Neural cell (in vitro differentiated cells): ENCODE measurements around the gene STIL. TPM values are rescaled to one million over a fixed set of nuclear protein-coding genes. Genes with fewer than 3 reads are reported as not detected.

Source experiments
- H2AFZ ChIP-seq: fragments of 200-600, 300-800 bp; sonication (generic), shearing (Covaris generic); 2 replicates; pipeline ENCODE4 v1.6.0; 2014; ENCODE audit warnings: low read depth, mild to moderate bottlenecking, antibody characterized with exemption, low read length, moderate library complexity
- H3F3A ChIP-seq: fragments of 200-600 bp; shearing (Covaris generic); 2 replicates; pipeline ENCODE4 v1.6.1; 2016; ENCODE audit warnings: mild to moderate bottlenecking, moderate library complexity, mixed read lengths, antibody characterized with exemption, low read length; ENCODE audit not compliant: insufficient read depth, poor library complexity, severe bottlenecking
- H3K27ac ChIP-seq: fragments of 200-600, 300-800 bp; sonication (generic), shearing (Covaris generic); 2 replicates; pipeline ENCODE4 v1.5.1; 2014; ENCODE audit warnings: mild to moderate bottlenecking, low read length, moderate library complexity
- H3K27me3 ChIP-seq: fragments of 300-800, 200-600 bp; sonication (generic), shearing (Covaris generic); 2 replicates; pipeline ENCODE4 v1.6.0; 2014; ENCODE audit warnings: mild to moderate bottlenecking, low read depth, low read length, moderate library complexity; ENCODE audit not compliant: insufficient read depth
- H3K36me3 ChIP-seq: fragments of 300-800, 200-600 bp; sonication (generic), shearing (Covaris generic); 2 replicates; pipeline ENCODE4 v1.5.1; 2014; ENCODE audit warnings: mild to moderate bottlenecking, antibody characterized with exemption, low read length, moderate library complexity; ENCODE audit not compliant: insufficient read depth
- H3K4me2 ChIP-seq: fragments of 300-800, 200-600 bp; sonication (generic), shearing (Covaris generic); 2 replicates; pipeline ENCODE4 v1.6.0; 2014; ENCODE audit warnings: mild to moderate bottlenecking, low read length
- H3K4me3 ChIP-seq: fragments of 300-800, 200-600 bp; sonication (generic), shearing (Covaris generic); 2 replicates; pipeline ENCODE4 v1.5.1; 2014; ENCODE audit warnings: mild to moderate bottlenecking, low read length, moderate library complexity
- H3K79me2 ChIP-seq: fragments of 200-600 bp; shearing (Covaris generic); replicated peaks from 2 replicates; pipeline ENCODE4 v1.6.0; 2014; ENCODE audit warnings: mild to moderate bottlenecking, low read length, moderate library complexity; ENCODE audit not compliant: insufficient read depth
- H3K9ac ChIP-seq: fragments of 300-800, 200-600 bp; sonication (generic), shearing (Covaris generic); 2 replicates; pipeline ENCODE4 v1.6.1; 2016; ENCODE audit warnings: mild to moderate bottlenecking, low read length, mixed read lengths
- H3K9me2 ChIP-seq: fragments of 200-600 bp; shearing (Covaris generic); 2 replicates; pipeline ENCODE4 v1.6.1; 2016; ENCODE audit warnings: mild to moderate bottlenecking, low read length, mixed read lengths; ENCODE audit not compliant: insufficient read depth
- H3K9me3 ChIP-seq: fragments of 200-600, 300-800 bp; sonication (generic), shearing (Covaris generic); 2 replicates; pipeline ENCODE4 v1.6.1; 2016; ENCODE audit warnings: mild to moderate bottlenecking, mixed run types, low read length, moderate library complexity, mixed read lengths
- H4K20me1 ChIP-seq: fragments of 200-600 bp; shearing (Covaris generic); 2 replicates; pipeline ENCODE4 v1.6.1; 2016; ENCODE audit warnings: mild to moderate bottlenecking, mixed run types; ENCODE audit not compliant: insufficient read depth
- EP300 ChIP-seq: fragments of 450-650 bp; conservative IDR thresholded peaks from 2 replicates; pipeline ENCODE4 v1.6.1; 2014; ENCODE audit warnings: antibody characterized with exemption, mild to moderate bottlenecking, moderate library complexity; ENCODE audit not compliant: poor library complexity, severe bottlenecking
- EZH2 ChIP-seq: fragments of 200-600, 300-800 bp; shearing (Covaris generic), sonication (generic); IDR thresholded peaks from 2 replicates; pipeline ENCODE4 v1.6.1; 2014; ENCODE audit warnings: antibody characterized with exemption, low read length, borderline replicate concordance, mild to moderate bottlenecking; ENCODE audit not compliant: insufficient read depth, poor library complexity, severe bottlenecking
- POLR2AphosphoS5 ChIP-seq: IDR thresholded peaks from 2 replicates; pipeline ENCODE4 v1.6.1; 2012
- RAD21 ChIP-seq: fragments of 450-650 bp; conservative IDR thresholded peaks from 2 replicates; pipeline ENCODE4 v1.6.1; 2014; ENCODE audit warnings: antibody characterized with exemption, mild to moderate bottlenecking, moderate library complexity
- SMC3 ChIP-seq: fragments of 450-650 bp; conservative IDR thresholded peaks from 2 replicates; pipeline ENCODE4 v1.6.1; 2014; ENCODE audit warnings: antibody characterized with exemption, mild to moderate bottlenecking, moderate library complexity; ENCODE audit not compliant: poor library complexity
- TAF1 ChIP-seq: IDR thresholded peaks from 2 replicates; pipeline ENCODE4 v1.6.1; 2012; ENCODE audit warnings: low read depth
- polyA plus RNA-seq: library from polyadenylated mRNA; depleted of rRNA; stranded (reverse); fragments of >200 nt; gene quantifications from 2 replicates; pipeline ENCODE4 v1.2.3, GENCODE V29; 2014
- TF ChIP-seq, protein P1 (sequence below): IDR thresholded peaks from 2 replicates; pipeline ENCODE4 v1.6.1; 2012; ENCODE audit warnings: borderline replicate concordance
- TF ChIP-seq, protein P2 (sequence below): fragments of 450-650 bp; IDR thresholded peaks from 2 replicates; pipeline ENCODE4 v1.5.1; 2014; ENCODE audit warnings: antibody characterized with exemption, mild to moderate bottlenecking, moderate library complexity; ENCODE audit not compliant: poor library complexity, severe bottlenecking

STIL gene
- polyA plus RNA-seq, 1 donor from 2014 or later: 0.53 TPM

DNA sequence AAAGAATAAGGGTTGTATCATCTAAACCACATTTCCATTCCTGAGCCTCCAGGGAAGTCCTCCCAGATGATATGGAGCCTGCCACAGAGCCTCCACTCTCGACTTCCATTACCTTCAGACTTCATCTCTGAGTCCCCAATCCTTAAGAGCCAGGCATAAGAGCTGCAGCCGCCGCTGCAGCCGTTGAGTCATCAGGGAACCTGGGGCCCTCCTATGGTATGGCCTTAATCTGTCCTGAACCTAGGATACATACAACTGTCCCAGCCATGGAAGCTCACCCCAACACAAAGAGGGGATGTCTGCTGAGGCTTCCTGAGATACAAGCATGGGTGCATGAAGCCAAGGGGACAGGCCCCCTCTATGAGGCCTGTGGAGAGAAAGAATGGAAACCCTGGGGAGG is 98.2 kb downstream of the STIL start:
- TF ChIP-seq EZH2 (no peak), EP300 (no peak)
- TF ChIP-seq, protein P1, sequence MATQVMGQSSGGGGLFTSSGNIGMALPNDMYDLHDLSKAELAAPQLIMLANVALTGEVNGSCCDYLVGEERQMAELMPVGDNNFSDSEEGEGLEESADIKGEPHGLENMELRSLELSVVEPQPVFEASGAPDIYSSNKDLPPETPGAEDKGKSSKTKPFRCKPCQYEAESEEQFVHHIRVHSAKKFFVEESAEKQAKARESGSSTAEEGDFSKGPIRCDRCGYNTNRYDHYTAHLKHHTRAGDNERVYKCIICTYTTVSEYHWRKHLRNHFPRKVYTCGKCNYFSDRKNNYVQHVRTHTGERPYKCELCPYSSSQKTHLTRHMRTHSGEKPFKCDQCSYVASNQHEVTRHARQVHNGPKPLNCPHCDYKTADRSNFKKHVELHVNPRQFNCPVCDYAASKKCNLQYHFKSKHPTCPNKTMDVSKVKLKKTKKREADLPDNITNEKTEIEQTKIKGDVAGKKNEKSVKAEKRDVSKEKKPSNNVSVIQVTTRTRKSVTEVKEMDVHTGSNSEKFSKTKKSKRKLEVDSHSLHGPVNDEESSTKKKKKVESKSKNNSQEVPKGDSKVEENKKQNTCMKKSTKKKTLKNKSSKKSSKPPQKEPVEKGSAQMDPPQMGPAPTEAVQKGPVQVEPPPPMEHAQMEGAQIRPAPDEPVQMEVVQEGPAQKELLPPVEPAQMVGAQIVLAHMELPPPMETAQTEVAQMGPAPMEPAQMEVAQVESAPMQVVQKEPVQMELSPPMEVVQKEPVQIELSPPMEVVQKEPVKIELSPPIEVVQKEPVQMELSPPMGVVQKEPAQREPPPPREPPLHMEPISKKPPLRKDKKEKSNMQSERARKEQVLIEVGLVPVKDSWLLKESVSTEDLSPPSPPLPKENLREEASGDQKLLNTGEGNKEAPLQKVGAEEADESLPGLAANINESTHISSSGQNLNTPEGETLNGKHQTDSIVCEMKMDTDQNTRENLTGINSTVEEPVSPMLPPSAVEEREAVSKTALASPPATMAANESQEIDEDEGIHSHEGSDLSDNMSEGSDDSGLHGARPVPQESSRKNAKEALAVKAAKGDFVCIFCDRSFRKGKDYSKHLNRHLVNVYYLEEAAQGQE: no peak
- H3K9ac ChIP-seq: no peak overlapping the region
- H3K4me2 ChIP-seq: no peak overlapping the region
- H3K9me3 ChIP-seq: no peaks in the 10 kb centered on the region
- H3K4me3 ChIP-seq: no peak overlapping the region
- no peaks in the 10 kb centered on the region for H3F3A ChIP-seq
- no peaks in the 10 kb centered on the region for H3K79me2 ChIP-seq
- no peaks in the 10 kb centered on the region for H4K20me1 ChIP-seq
- no peaks in the 10 kb centered on the region for H3K36me3 ChIP-seq
- H3K27me3 ChIP-seq: no peaks in the 10 kb centered on the region
- no peak overlapping the region for H3K27ac ChIP-seq
- H3K9me2 ChIP-seq: no peaks in the 10 kb centered on the region
- no peak overlapping the region for H2AFZ ChIP-seq

DNA sequence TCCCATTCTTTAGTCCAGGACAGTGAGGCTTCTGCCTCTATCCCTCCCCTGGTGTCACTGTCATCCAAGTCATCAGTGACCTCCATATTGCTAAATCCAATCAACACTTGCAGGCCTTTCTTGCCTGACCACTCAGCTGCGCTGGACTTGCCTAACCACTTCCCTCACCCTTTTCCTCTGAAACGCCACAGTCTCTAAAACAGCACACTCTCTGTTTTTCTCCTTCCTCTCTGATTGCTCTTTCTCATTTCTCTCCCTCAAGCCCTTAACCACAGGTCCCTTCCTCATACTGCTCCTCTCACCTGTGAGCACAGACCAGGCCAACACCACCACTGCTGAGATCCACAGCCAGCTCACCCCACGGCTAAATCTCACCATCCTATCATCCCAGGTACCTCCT is 99.4 kb downstream of the STIL start:
- no peak overlapping the region for H3K9ac ChIP-seq
- no peaks in the 10 kb centered on the region for H3K36me3 ChIP-seq
- H4K20me1 ChIP-seq: no peaks in the 10 kb centered on the region
- no peaks in the 10 kb centered on the region for H3K79me2 ChIP-seq
- H3K4me2 ChIP-seq: no peak overlapping the region
- TF ChIP-seq, protein P1: no peak
- no peak for TF ChIP-seq RAD21
- no peak for TF ChIP-seq POLR2AphosphoS5
- no peaks in the 10 kb centered on the region for H3F3A ChIP-seq
- no peaks in the 10 kb centered on the region for H3K27me3 ChIP-seq
- H3K4me3 ChIP-seq: no peak overlapping the region
- no peak overlapping the region for H3K27ac ChIP-seq
- no peak overlapping the region for H2AFZ ChIP-seq
- H3K9me2 ChIP-seq: no peaks in the 10 kb centered on the region
- no peaks in the 10 kb centered on the region for H3K9me3 ChIP-seq

DNA sequence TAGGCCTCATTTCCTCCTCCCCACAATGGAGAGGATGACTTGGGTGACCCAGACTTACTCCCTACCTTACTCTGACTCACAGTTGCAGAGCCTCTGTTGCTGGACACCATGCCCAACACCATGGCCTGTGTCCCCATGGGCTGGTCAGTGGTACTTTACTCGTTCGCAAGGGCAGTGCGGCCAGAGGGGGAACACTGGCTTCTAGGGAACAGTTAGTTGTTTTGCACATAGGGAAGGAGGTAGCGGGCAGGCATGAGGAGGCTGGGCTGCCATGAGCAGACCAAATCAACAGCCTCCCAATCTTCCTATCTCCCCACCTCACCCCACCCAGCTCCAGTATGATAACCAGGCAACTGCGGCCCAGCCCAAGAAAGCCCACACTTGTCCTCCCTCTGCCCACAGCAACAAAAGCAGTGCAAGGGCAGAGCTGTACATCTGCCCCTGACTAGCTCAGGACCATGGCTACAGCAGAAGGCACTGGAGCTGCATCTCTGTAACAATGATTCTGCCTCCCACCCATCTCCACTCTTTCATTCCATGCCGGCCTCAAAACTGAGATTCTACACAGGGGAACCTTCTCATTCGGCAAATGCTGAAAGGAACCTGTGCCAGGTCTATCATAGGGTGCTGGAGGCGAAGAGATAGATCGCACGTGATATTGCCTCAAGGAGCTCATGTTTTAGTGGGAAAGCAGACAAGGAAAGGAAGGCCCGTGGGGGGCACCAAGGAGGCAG is 100.5 kb downstream of the STIL start:
- H4K20me1 ChIP-seq: no peaks in the 10 kb centered on the region
- no peaks in the 10 kb centered on the region for H3F3A ChIP-seq
- H3K36me3 ChIP-seq: no peaks in the 10 kb centered on the region
- H3K4me2 ChIP-seq: no peak overlapping the region
- H2AFZ ChIP-seq: no peak overlapping the region
- H3K9ac ChIP-seq: no peak overlapping the region
- H3K4me3 ChIP-seq: no peak overlapping the region
- no peaks in the 10 kb centered on the region for H3K9me3 ChIP-seq
- H3K27me3 ChIP-seq: no peaks in the 10 kb centered on the region
- no peak overlapping the region for H3K27ac ChIP-seq
- H3K9me2 ChIP-seq: no peaks in the 10 kb centered on the region
- no peaks in the 10 kb centered on the region for H3K79me2 ChIP-seq
- TF ChIP-seq EZH2 (no peak), EP300 (no peak), RAD21 (no peak), TAF1 (no peak), SMC3 (no peak), POLR2AphosphoS5 (no peak)
- TF ChIP-seq, protein P2, sequence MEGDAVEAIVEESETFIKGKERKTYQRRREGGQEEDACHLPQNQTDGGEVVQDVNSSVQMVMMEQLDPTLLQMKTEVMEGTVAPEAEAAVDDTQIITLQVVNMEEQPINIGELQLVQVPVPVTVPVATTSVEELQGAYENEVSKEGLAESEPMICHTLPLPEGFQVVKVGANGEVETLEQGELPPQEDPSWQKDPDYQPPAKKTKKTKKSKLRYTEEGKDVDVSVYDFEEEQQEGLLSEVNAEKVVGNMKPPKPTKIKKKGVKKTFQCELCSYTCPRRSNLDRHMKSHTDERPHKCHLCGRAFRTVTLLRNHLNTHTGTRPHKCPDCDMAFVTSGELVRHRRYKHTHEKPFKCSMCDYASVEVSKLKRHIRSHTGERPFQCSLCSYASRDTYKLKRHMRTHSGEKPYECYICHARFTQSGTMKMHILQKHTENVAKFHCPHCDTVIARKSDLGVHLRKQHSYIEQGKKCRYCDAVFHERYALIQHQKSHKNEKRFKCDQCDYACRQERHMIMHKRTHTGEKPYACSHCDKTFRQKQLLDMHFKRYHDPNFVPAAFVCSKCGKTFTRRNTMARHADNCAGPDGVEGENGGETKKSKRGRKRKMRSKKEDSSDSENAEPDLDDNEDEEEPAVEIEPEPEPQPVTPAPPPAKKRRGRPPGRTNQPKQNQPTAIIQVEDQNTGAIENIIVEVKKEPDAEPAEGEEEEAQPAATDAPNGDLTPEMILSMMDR: no peak
- TF ChIP-seq, protein P1: no peak
